ENCODE results near the gene KLHL29.

The KLHL29 gene

GRCh38 chr2:23509103-23509502 lies 124.1 kb downstream of the KLHL29 start:
- H3K4me3 ChIP-seq (ENCODE audit: low read length, poor library complexity, severe bottlenecking), result no peak overlapping the region
- H2AFZ ChIP-seq (ENCODE audit: low read length), result no peak overlapping the region
- H3F3A ChIP-seq (ENCODE audit: low read depth), result no peaks in the 10 kb centered on the region
- H3K9me3 ChIP-seq (ENCODE audit: insufficient read depth, low read depth, low read length), result no peaks in the 10 kb centered on the region
- no peak overlapping the region for H3K4me2 ChIP-seq (ENCODE audit: low read depth, low read length, poor library complexity, severe bottlenecking)
- no peaks in the 10 kb centered on the region for H3K9me2 ChIP-seq (replicated peaks; ENCODE audit: low read depth, low read length)
- H3K9ac ChIP-seq (ENCODE audit: low read depth, low read length, poor library complexity, severe bottlenecking), result no peak overlapping the region
- H3K79me2 ChIP-seq (ENCODE audit: insufficient read depth, low read length), result no peaks in the 10 kb centered on the region
- no peak for TF ChIP-seq CTCF (conservative IDR thresholded peaks at IDR 0.05; ENCODE audit: low read length)
- TF ChIP-seq EZH2phosphoT487 (IDR thresholded peaks at IDR 0.05; ENCODE audit: borderline replicate concordance), result no peak
- H3K36me3 ChIP-seq (ENCODE audit: insufficient read depth, low read length), result no peaks in the 10 kb centered on the region
- H4K20me1 ChIP-seq (ENCODE audit: insufficient read depth, low read length, poor library complexity, severe bottlenecking), result no peaks in the 10 kb centered on the region
- H3K27me3 ChIP-seq (ENCODE audit: insufficient read depth, low read length, poor library complexity, severe bottlenecking), result no peaks in the 10 kb centered on the region
- H3K4me1 ChIP-seq (ENCODE audit: insufficient read depth, low read length, poor library complexity, severe bottlenecking), result peaks cover 6% of the 10 kb centered on the region

GRCh38 chr2:23509596-23510292 lies 124.8 kb downstream of the KLHL29 start:
- no peaks in the 10 kb centered on the region for H3F3A ChIP-seq (ENCODE audit: low read depth)
- peaks cover 6% of the 10 kb centered on the region for H3K4me1 ChIP-seq (ENCODE audit: insufficient read depth, low read length, poor library complexity, severe bottlenecking)
- no peak overlapping the region for H3K4me3 ChIP-seq (ENCODE audit: low read length, poor library complexity, severe bottlenecking)
- H3K27me3 ChIP-seq (ENCODE audit: insufficient read depth, low read length, poor library complexity, severe bottlenecking), result no peaks in the 10 kb centered on the region
- no peaks in the 10 kb centered on the region for H4K20me1 ChIP-seq (ENCODE audit: insufficient read depth, low read length, poor library complexity, severe bottlenecking)
- H3K79me2 ChIP-seq (ENCODE audit: insufficient read depth, low read length), result no peaks in the 10 kb centered on the region
- H2AFZ ChIP-seq (ENCODE audit: low read length), result no peak overlapping the region
- no peak for TF ChIP-seq CTCF (conservative IDR thresholded peaks at IDR 0.05; ENCODE audit: low read length)
- TF ChIP-seq EZH2phosphoT487 (IDR thresholded peaks at IDR 0.05; ENCODE audit: borderline replicate concordance), result no peak
- no peak overlapping the region for H3K9ac ChIP-seq (ENCODE audit: low read depth, low read length, poor library complexity, severe bottlenecking)
- no peaks in the 10 kb centered on the region for H3K9me2 ChIP-seq (replicated peaks; ENCODE audit: low read depth, low read length)
- no peaks in the 10 kb centered on the region for H3K36me3 ChIP-seq (ENCODE audit: insufficient read depth, low read length)
- H3K9me3 ChIP-seq (ENCODE audit: insufficient read depth, low read depth, low read length), result no peaks in the 10 kb centered on the region
- H3K4me2 ChIP-seq (ENCODE audit: low read depth, low read length, poor library complexity, severe bottlenecking), result no peak overlapping the region

- peaks cover 6% of the 10 kb centered on the region for H3K4me1 ChIP-seq (ENCODE audit: insufficient read depth, low read length, poor library complexity, severe bottlenecking)
- no peak overlapping the region for H3K9ac ChIP-seq (ENCODE audit: low read depth, low read length, poor library complexity, severe bottlenecking)
- TF ChIP-seq CTCF (conservative IDR thresholded peaks at IDR 0.05; ENCODE audit: low read length) (no peak), EZH2phosphoT487 (IDR thresholded peaks at IDR 0.05; ENCODE audit: borderline replicate concordance) (no peak)
- no peaks in the 10 kb centered on the region for H3K27me3 ChIP-seq (ENCODE audit: insufficient read depth, low read length, poor library complexity, severe bottlenecking)
- H3K9me3 ChIP-seq (ENCODE audit: insufficient read depth, low read depth, low read length), result no peaks in the 10 kb centered on the region
- H3K4me3 ChIP-seq (ENCODE audit: low read length, poor library complexity, severe bottlenecking), result no peak overlapping the region
- no peaks in the 10 kb centered on the region for H3K79me2 ChIP-seq (ENCODE audit: insufficient read depth, low read length)
- no peaks in the 10 kb centered on the region for H3K9me2 ChIP-seq (replicated peaks; ENCODE audit: low read depth, low read length)
- H2AFZ ChIP-seq (ENCODE audit: low read length), result no peak overlapping the region
- H3F3A ChIP-seq (ENCODE audit: low read depth), result no peaks in the 10 kb centered on the region
- no peak overlapping the region for H3K4me2 ChIP-seq (ENCODE audit: low read depth, low read length, poor library complexity, severe bottlenecking)
- H3K36me3 ChIP-seq (ENCODE audit: insufficient read depth, low read length), result no peaks in the 10 kb centered on the region
- no peaks in the 10 kb centered on the region for H4K20me1 ChIP-seq (ENCODE audit: insufficient read depth, low read length, poor library complexity, severe bottlenecking)
Measured at GRCh38 chr2:23510471-23510870, 125.5 kb downstream of the KLHL29 start.

Measured in Loucy (cell line).